ENCODE data around the gene CLOCK.

CLOCK gene

DNA sequence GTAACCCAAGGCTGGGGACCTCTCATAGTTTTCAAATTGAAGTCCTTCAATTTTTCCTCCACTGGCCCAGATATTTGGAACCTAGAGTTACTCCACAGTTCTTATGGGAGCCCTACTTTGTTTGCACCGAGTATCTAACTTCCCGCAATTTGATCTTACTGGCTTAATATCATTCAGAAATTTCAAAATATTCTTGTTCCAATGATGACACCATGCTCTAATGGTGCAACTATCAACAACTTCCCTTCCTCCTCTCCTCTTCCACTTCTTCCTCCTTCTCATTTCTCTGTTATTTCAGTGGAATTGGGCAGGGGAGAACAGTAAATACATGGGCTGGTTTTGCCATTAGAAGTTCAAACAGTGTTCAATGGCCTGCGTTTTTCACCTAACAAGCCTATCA, 25.1 kb upstream of the CLOCK start:
- no peak overlapping the region for H3K4me2 ChIP-seq (ENCODE audit: low read length)
- H3F3A ChIP-seq (ENCODE audit: control insufficient read depth, insufficient read depth) = no peaks in the 10 kb centered on the region
- H3K4me3 ChIP-seq (ENCODE audit: low read length) = no peak overlapping the region
- no peaks in the 10 kb centered on the region for H3K9me3 ChIP-seq (ENCODE audit: control insufficient read depth, insufficient read depth, low read length)
- H3K36me3 ChIP-seq (ENCODE audit: control insufficient read depth, low read length) = no peaks in the 10 kb centered on the region
- H3K9me2 ChIP-seq (replicated peaks; ENCODE audit: control insufficient read depth, low read length) = no peaks in the 10 kb centered on the region
- no peak overlapping the region for H3K27ac ChIP-seq (ENCODE audit: low read depth, low read length)
- TF ChIP-seq, protein P1, sequence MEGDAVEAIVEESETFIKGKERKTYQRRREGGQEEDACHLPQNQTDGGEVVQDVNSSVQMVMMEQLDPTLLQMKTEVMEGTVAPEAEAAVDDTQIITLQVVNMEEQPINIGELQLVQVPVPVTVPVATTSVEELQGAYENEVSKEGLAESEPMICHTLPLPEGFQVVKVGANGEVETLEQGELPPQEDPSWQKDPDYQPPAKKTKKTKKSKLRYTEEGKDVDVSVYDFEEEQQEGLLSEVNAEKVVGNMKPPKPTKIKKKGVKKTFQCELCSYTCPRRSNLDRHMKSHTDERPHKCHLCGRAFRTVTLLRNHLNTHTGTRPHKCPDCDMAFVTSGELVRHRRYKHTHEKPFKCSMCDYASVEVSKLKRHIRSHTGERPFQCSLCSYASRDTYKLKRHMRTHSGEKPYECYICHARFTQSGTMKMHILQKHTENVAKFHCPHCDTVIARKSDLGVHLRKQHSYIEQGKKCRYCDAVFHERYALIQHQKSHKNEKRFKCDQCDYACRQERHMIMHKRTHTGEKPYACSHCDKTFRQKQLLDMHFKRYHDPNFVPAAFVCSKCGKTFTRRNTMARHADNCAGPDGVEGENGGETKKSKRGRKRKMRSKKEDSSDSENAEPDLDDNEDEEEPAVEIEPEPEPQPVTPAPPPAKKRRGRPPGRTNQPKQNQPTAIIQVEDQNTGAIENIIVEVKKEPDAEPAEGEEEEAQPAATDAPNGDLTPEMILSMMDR (IDR thresholded peaks at IDR 0.05; ENCODE audit: low read depth, low read length, poor library complexity, severe bottlenecking) = no peak
- no peak for TF ChIP-seq EZH2phosphoT487 (IDR thresholded peaks at IDR 0.05; ENCODE audit: borderline replicate concordance, low read length)
- H4K20me1 ChIP-seq (ENCODE audit: control insufficient read depth, insufficient read depth, low read depth, low read length) = no peaks in the 10 kb centered on the region
- peaks cover 16% of the 10 kb centered on the region for H3K4me1 ChIP-seq (ENCODE audit: control insufficient read depth, low read length)
- H3K27me3 ChIP-seq (ENCODE audit: control insufficient read depth, low read length) = no peaks in the 10 kb centered on the region
- no peaks in the 10 kb centered on the region for H3K79me2 ChIP-seq (ENCODE audit: control insufficient read depth, low read length)

DNA sequence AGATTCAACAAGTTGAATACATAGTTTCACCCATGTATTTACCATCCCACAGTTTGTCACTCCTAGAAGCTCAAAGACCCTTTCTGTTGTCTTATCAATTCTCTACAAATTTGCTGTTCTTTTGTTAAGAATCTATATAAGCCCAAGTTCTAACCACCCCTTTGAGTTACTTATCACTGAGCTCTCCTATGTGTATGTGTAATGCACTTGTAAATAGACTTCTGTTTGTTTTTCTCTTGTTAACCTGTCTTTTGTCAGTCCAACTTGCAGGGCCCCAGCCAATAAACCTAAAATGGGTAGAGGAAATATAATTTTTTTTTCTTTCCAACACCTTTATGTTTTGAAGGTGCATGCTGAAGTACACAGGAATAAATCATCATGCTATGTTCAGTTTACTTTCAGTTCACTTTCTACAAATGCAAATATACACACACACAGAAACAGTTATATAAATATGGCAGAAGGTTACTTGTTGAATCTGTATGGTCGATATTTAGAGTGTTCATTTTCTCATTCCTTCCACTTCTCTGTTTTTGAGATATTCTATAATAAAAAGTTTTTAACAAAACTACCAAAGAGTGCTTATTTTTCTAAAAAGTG, 22.3 kb upstream of the CLOCK start:
- Histone ChIP-seq H3K4me3 (ENCODE audit: low read length) (no peak overlapping the region), H4K20me1 (ENCODE audit: control insufficient read depth, insufficient read depth, low read depth, low read length) (no peaks in the 10 kb centered on the region), H3F3A (ENCODE audit: control insufficient read depth, insufficient read depth) (no peaks in the 10 kb centered on the region), H3K27me3 (ENCODE audit: control insufficient read depth, low read length) (no peaks in the 10 kb centered on the region), H3K36me3 (ENCODE audit: control insufficient read depth, low read length) (no peaks in the 10 kb centered on the region), H3K79me2 (ENCODE audit: control insufficient read depth, low read length) (no peaks in the 10 kb centered on the region), H3K27ac (ENCODE audit: low read depth, low read length) (no peak overlapping the region), H3K4me2 (ENCODE audit: low read length) (0 out of 2 replicates have a peak overlapping the region, but pooled peaks have one; percentile 3), H3K9me3 (ENCODE audit: control insufficient read depth, insufficient read depth, low read length) (no peaks in the 10 kb centered on the region), H3K4me1 (ENCODE audit: control insufficient read depth, low read length) (peaks cover 16% of the 10 kb centered on the region), H3K9me2 (replicated peaks; ENCODE audit: control insufficient read depth, low read length) (no peaks in the 10 kb centered on the region)
- TF ChIP-seq EZH2phosphoT487 (IDR thresholded peaks at IDR 0.05; ENCODE audit: borderline replicate concordance, low read length) = no peak
- TF ChIP-seq, protein P1 (IDR thresholded peaks at IDR 0.05; ENCODE audit: low read depth, low read length, poor library complexity, severe bottlenecking) = no peak

DNA sequence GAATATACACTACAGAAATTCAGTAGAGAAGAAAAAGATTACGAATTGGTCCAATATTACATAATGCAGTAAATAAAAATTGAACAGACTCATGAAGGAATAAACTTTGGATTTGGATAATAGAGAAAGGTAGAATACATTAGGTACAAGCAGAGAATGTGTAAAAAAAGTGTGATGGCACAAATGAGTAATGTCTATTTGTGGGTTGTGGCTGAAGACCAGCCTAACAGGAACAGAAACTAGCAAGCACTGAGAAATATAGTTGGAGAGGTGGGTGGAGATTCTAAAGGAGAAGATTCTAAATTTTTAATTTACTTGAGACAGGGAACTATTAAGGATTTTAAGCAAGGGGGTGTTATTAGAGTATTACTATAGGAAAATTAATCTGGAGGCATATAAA, 15.2 kb upstream of the CLOCK start:
- H3K79me2 ChIP-seq (ENCODE audit: control insufficient read depth, low read length) = no peaks in the 10 kb centered on the region
- no peaks in the 10 kb centered on the region for H4K20me1 ChIP-seq (ENCODE audit: control insufficient read depth, insufficient read depth, low read depth, low read length)
- no peaks in the 10 kb centered on the region for H3K9me3 ChIP-seq (ENCODE audit: control insufficient read depth, insufficient read depth, low read length)
- H3K9me2 ChIP-seq (replicated peaks; ENCODE audit: control insufficient read depth, low read length) = no peaks in the 10 kb centered on the region
- H3K4me1 ChIP-seq (ENCODE audit: control insufficient read depth, low read length) = peaks cover 18% of the 10 kb centered on the region
- TF ChIP-seq, protein P1 (IDR thresholded peaks at IDR 0.05; ENCODE audit: low read depth, low read length, poor library complexity, severe bottlenecking) = no peak
- no peak for TF ChIP-seq EZH2phosphoT487 (IDR thresholded peaks at IDR 0.05; ENCODE audit: borderline replicate concordance, low read length)
- H3K36me3 ChIP-seq (ENCODE audit: control insufficient read depth, low read length) = no peaks in the 10 kb centered on the region
- no peak overlapping the region for H3K27ac ChIP-seq (ENCODE audit: low read depth, low read length)
- no peaks in the 10 kb centered on the region for H3K27me3 ChIP-seq (ENCODE audit: control insufficient read depth, low read length)
- H3K4me3 ChIP-seq (ENCODE audit: low read length) = peak overlapping the region; percentile 45
- H3F3A ChIP-seq (ENCODE audit: control insufficient read depth, insufficient read depth) = no peaks in the 10 kb centered on the region
- peak overlapping the region; percentile 64 for H3K4me2 ChIP-seq (ENCODE audit: low read length)

Measured in DOHH2 (cell line).